Measurements from ENCODE around the gene ZNF423. TPM values are rescaled to one million over a fixed set of nuclear protein-coding genes. Genes with fewer than 3 reads are reported as not detected.
A peak's percentile ranks its signal among the peaks of the same experiment; 100 is the strongest.

The ZNF423 gene
- total RNA-seq, 4 donors from 2014 or later = 0.67 to 3.7 (median 2.2) TPM

DNA sequence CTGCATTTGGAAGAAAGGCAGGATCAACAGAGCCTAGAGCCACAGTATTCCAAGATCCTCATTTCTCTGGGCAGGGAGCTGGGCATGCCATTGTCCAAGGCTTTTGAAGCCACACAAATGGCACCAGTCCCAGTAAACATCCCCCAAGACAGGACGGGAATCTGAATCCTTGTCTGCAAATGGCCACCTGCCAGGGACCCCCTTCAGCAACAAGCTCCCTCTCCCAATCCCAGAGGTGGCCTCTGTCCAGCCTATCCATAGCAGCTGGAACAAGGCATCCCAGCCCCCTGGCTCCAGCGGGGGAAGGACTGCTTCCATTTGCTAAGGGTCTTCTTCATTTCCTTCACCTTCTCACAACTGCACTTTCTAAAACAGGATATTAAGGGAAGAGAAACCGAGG lies 277.9 kb downstream of the ZNF423 start:
- TF ChIP-seq POLR2A (IDR thresholded peaks at IDR 0.05) = no peak
- TF ChIP-seq, protein P1, sequence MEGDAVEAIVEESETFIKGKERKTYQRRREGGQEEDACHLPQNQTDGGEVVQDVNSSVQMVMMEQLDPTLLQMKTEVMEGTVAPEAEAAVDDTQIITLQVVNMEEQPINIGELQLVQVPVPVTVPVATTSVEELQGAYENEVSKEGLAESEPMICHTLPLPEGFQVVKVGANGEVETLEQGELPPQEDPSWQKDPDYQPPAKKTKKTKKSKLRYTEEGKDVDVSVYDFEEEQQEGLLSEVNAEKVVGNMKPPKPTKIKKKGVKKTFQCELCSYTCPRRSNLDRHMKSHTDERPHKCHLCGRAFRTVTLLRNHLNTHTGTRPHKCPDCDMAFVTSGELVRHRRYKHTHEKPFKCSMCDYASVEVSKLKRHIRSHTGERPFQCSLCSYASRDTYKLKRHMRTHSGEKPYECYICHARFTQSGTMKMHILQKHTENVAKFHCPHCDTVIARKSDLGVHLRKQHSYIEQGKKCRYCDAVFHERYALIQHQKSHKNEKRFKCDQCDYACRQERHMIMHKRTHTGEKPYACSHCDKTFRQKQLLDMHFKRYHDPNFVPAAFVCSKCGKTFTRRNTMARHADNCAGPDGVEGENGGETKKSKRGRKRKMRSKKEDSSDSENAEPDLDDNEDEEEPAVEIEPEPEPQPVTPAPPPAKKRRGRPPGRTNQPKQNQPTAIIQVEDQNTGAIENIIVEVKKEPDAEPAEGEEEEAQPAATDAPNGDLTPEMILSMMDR (IDR thresholded peaks at IDR 0.05) = no peak
- no peak for DNase-seq (ENCODE audit: low spot score in 2 of 2)
- intact Hi-C loops (cut with DNase I; ENCODE audit: low total_unique reads) = no loop called here
- H3K4me3 ChIP-seq (ENCODE audit: low read depth, poor library complexity, severe bottlenecking) = no peak overlapping the region
- 72 to 79% methylated on average over 3 of the region's 3 CpGs for WGBS, 2 donors

DNA sequence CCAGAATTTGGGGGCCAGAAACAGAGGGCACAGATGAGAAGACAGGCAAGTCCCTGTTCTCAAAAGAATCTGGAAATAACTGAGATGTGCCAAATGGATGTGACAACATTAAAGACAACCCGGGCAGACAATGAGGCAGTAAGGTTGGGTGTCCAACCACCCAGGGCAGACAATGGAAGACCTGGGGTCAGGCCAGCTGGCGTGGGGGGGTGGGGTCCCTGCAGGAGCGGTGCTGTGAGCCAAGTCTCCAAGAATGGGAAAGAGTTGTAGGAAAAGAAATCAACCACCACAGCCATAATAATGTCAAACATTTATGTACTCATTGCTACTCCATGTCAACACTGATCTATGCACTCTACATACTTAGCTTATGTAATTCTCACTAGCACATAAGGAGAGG lies 279.0 kb downstream of the ZNF423 start:
- intact Hi-C loops (cut with DNase I; ENCODE audit: low total_unique reads) = no loop called here
- DNase-seq (ENCODE audit: low spot score in 2 of 2) = no peak
- no peak overlapping the region for H3K4me3 ChIP-seq (ENCODE audit: low read depth, poor library complexity, severe bottlenecking)
- 84 to 88% methylated on average over 3 of the region's 3 CpGs for WGBS, 2 donors
- TF ChIP-seq, protein P1 (IDR thresholded peaks at IDR 0.05) = no peak
- TF ChIP-seq POLR2A (IDR thresholded peaks at IDR 0.05) = no peak

DNA sequence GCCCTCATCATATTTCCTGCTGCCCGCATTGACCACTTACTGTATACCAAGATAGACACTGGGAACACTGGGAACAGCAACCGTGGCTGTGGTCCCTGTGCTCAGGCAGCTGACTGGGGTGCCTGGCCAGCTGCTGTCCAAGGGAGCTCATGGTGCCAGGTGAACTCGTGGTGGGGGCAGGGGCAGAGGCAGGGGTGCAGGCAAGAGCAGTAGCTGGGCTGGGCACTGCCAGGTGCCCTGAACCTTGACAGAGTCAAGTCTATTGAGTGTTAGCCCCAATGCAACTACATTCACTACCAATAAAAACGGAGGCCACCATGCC lies 279.8 kb downstream of the ZNF423 start:
- no peak for DNase-seq (ENCODE audit: low spot score in 2 of 2)
- WGBS, 2 donors = 85 to 87% methylated on average over 4 of the region's 4 CpGs
- H3K4me3 ChIP-seq (ENCODE audit: low read depth, poor library complexity, severe bottlenecking) = no peak overlapping the region
- no peak for TF ChIP-seq POLR2A (IDR thresholded peaks at IDR 0.05)
- TF ChIP-seq, protein P1 (IDR thresholded peaks at IDR 0.05) = no peak
- intact Hi-C loops (cut with DNase I; ENCODE audit: low total_unique reads) = no loop called here

DNA sequence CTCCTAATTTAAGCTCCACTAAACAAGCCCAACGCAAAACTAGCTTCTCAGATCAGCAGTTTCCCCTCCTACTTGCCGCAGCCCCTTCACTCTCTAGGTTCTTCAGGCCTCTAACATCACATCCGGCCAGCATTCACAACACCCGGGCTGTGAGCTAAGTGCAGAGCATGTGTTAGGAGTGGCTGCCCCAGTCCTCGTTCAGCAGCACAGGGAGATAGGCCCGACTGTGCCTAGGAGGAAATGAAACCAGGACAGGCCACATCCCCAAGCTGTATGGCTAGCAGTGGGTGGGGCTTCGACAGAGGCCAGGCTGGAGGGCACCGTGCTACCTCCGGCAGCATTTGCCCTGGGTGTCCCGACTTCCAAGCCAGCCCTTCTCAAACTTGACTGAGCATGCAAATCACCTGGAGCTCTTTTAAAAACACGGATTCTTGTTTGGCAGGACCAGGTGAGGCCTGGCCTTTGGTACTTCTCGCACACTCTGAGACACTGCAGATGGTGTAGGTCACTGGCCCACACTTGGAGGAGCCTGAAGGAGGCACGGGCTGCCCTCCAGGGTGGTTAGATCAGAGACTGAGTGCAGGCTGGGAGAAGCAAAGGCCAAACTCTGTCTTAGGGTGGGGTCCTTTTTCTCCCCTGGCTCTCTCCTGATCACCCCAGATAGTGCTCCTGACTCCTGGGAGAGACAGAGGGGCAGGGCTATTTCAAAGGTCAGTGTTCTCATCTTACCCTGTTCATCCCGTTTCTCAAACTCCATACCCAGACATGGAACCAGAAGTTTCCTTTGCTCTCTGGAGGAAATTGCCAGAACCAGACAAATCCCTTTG lies 280.4 kb downstream of the ZNF423 start:
- TF ChIP-seq, protein P1 (IDR thresholded peaks at IDR 0.05) = no peak
- no peak for TF ChIP-seq POLR2A (IDR thresholded peaks at IDR 0.05)
- H3K4me3 ChIP-seq (ENCODE audit: low read depth, poor library complexity, severe bottlenecking) = no peak overlapping the region
- intact Hi-C loops (cut with DNase I; ENCODE audit: low total_unique reads) = no loop called here
- 47 to 65% methylated on average over 9 to 14 of the region's 14 CpGs for WGBS, 2 donors
- DNase-seq (ENCODE audit: low spot score in 2 of 2) = peak in 1 of 2 donors; percentile 31

DNA sequence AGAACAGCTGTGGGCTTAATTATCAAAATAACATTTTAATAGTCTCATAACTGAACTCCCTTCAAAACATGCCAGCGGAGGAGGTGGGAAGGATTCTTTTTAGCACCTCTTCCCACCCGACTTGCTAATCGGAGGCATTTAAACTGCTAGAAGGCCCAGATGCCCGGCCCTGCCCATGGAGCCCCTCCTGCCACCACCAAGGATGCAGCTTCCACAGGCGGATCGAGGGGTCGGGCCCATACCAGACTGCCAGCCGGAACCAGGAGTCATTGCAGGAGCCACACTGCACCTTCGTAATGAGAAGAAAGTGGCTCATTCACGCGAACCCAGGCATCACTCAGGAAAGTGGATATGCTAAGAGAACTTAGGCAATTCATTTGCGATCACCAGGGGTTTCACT lies 281.1 kb downstream of the ZNF423 start:
- no peak for DNase-seq (ENCODE audit: low spot score in 2 of 2)
- TF ChIP-seq, protein P1 (IDR thresholded peaks at IDR 0.05) = no peak
- TF ChIP-seq POLR2A (IDR thresholded peaks at IDR 0.05) = no peak
- intact Hi-C loops (cut with DNase I; ENCODE audit: low total_unique reads) = no loop called here
- H3K4me3 ChIP-seq (ENCODE audit: low read depth, poor library complexity, severe bottlenecking) = no peak overlapping the region
- WGBS, 2 donors = 93 to 98% methylated on average over 12 of the region's 12 CpGs

DNA sequence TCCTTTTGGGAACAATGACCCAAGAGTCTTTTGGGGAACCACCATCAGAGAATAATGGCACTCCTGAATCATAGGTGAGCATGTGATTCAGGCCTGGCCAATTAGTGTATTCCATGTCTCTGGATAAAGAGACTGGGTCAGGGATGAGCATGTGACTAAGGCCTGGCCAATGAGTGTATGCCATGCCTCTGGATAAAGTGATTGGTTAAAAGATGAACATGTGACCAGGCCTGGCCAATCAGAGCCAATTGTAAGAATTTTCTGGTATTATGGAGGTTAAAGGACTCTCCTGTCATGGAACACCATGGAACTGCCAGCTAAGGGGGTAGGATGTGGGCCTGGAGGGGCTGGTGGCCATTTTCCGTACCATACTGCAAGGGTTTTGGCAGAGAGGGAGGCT lies 288.0 kb downstream of the ZNF423 start:
- 95 to 96% methylated on average over 1 of the region's 1 CpG for WGBS, 2 donors
- intact Hi-C loops (cut with DNase I; ENCODE audit: low total_unique reads) = no loop called here
- TF ChIP-seq, protein P1 (IDR thresholded peaks at IDR 0.05) = no peak
- TF ChIP-seq POLR2A (IDR thresholded peaks at IDR 0.05) = no peak
- no peak for DNase-seq (ENCODE audit: low spot score in 2 of 2)
- no peak overlapping the region for H3K4me3 ChIP-seq (ENCODE audit: low read depth, poor library complexity, severe bottlenecking)

All from lower leg skin (tissue), 4 donors.